Measurements from ENCODE around the gene DSN1. TPM values are rescaled to one million over a fixed set of nuclear protein-coding genes. Genes with fewer than 3 reads are reported as not detected.
A peak's percentile ranks its signal among the peaks of the same experiment; 100 is the strongest.

Gene DSN1
- total RNA-seq, 2 donors from 2014 or later: 3.1 to 6.3 TPM

GRCh38 chr20:36812594-36813463 lies 39.3 kb upstream of the DSN1 start:
- no peaks in the 10 kb centered on the region for H3K9me3 ChIP-seq
- peaks cover 74% of the 10 kb centered on the region for H3K36me3 ChIP-seq
- no peak for TF ChIP-seq CTCF (IDR thresholded peaks at IDR 0.05)
- DNase-seq (ENCODE audit: low spot score): no peak
- no peaks in the 10 kb centered on the region for H3K27me3 ChIP-seq
- no peak overlapping the region for H3K27ac ChIP-seq
- no peak overlapping the region for H3K4me3 ChIP-seq
- H3K4me1 ChIP-seq: peaks cover 0 to 8% of the 10 kb centered on the region in 2 donors

GRCh38 chr20:36808317-36809257 lies 35.0 kb upstream of the DSN1 start:
- Histone ChIP-seq H3K36me3 (peaks cover 69% of the 10 kb centered on the region), H3K4me3 (no peak overlapping the region), H3K9me3 (no peaks in the 10 kb centered on the region), H3K27ac (no peak overlapping the region), H3K4me1 (peaks cover 0 to 8% of the 10 kb centered on the region in 2 donors), H3K27me3 (no peaks in the 10 kb centered on the region)
- TF ChIP-seq CTCF (IDR thresholded peaks at IDR 0.05): peak; percentile 36 to 73
- DNase-seq (ENCODE audit: low spot score): no peak

GRCh38 chr20:36806049-36806448 lies 32.5 kb upstream of the DSN1 start:
- no peak overlapping the region for H3K4me3 ChIP-seq
- DNase-seq (ENCODE audit: low spot score): no peak
- H3K4me1 ChIP-seq: peaks cover 0 to 3% of the 10 kb centered on the region in 2 donors
- H3K27me3 ChIP-seq: no peaks in the 10 kb centered on the region
- no peaks in the 10 kb centered on the region for H3K9me3 ChIP-seq
- no peak overlapping the region for H3K27ac ChIP-seq
- TF ChIP-seq CTCF (IDR thresholded peaks at IDR 0.05): no peak
- peaks cover 80% of the 10 kb centered on the region for H3K36me3 ChIP-seq

GRCh38 chr20:36805396-36805795 lies 31.8 kb upstream of the DSN1 start:
- H3K27me3 ChIP-seq: no peaks in the 10 kb centered on the region
- no peak for TF ChIP-seq CTCF (IDR thresholded peaks at IDR 0.05)
- H3K4me3 ChIP-seq: no peak overlapping the region
- H3K27ac ChIP-seq: no peak overlapping the region
- DNase-seq (ENCODE audit: low spot score): no peak
- no peaks in the 10 kb centered on the region for H3K9me3 ChIP-seq
- H3K4me1 ChIP-seq: peaks cover 0 to 3% of the 10 kb centered on the region in 2 donors
- peaks cover 87% of the 10 kb centered on the region for H3K36me3 ChIP-seq

GRCh38 chr20:36804425-36804824 lies 30.9 kb upstream of the DSN1 start:
- no peak for TF ChIP-seq CTCF (IDR thresholded peaks at IDR 0.05)
- Histone ChIP-seq H3K27me3 (no peaks in the 10 kb centered on the region), H3K36me3 (peaks cover 90% of the 10 kb centered on the region), H3K4me1 (peaks cover 0 to 3% of the 10 kb centered on the region in 2 donors), H3K27ac (no peak overlapping the region), H3K9me3 (no peaks in the 10 kb centered on the region), H3K4me3 (no peak overlapping the region)
- no peak for DNase-seq (ENCODE audit: low spot score)

All from right atrium auricular region (tissue), 2 donors.